Naive B cell (primary cell): ENCODE data around the gene TUBGCP5. TPM values are rescaled to one million over a fixed set of nuclear protein-coding genes. Genes with fewer than 3 reads are reported as not detected.

ENCODE experiments used
- ATAC-seq, 2 donors: fragments of 150-1000 bp; cut with Tn5 transposase; 2 replicates each; pipeline ENCODE4 v1.10.0; 2021; ENCODE audit warnings: low read depth in 2 of 2, mild to moderate bottlenecking in 2 of 2, moderate library complexity in 2 of 2
- DNase-seq: peaks from one replicate; pipeline ENCODE4 v3.0.0; 2022
- H3K27ac Mint-ChIP-seq, 6 donors: one replicate each; pipeline ENCODE4 v1.8.0; 2020 to 2022; ENCODE audit warnings: mild to moderate bottlenecking in 6 of 6, mixed read lengths in 6 of 6, moderate library complexity in 5 of 6, inconsistent platforms in 2 of 6
- H3K27me3 Mint-ChIP-seq, 3 donors: one replicate each; pipeline ENCODE4 v1.8.0; 2021 to 2022; ENCODE audit warnings: mixed read lengths in 3 of 3, mild to moderate bottlenecking in 1 of 3
- H3K36me3 Mint-ChIP-seq, 2 donors: one replicate each; pipeline ENCODE4 v1.8.0; 2020 to 2022; ENCODE audit warnings: mixed read lengths in 2 of 2, inconsistent platforms in 1 of 2, mild to moderate bottlenecking in 1 of 2
- H3K4me1 Mint-ChIP-seq, 3 donors: one replicate each; pipeline ENCODE4 v1.8.0; 2020 to 2022; ENCODE audit warnings: mixed read lengths in 3 of 3, inconsistent platforms in 1 of 3, mild to moderate bottlenecking in 1 of 3, moderate library complexity in 1 of 3
- H3K4me3 Mint-ChIP-seq, 8 donors: one replicate each; pipeline ENCODE4 v1.8.0; 2020 to 2022; ENCODE audit warnings: mild to moderate bottlenecking in 8 of 8, mixed read lengths in 8 of 8, moderate library complexity in 8 of 8, inconsistent platforms in 2 of 8
- H3K9me3 Mint-ChIP-seq, 7 donors: one replicate each; pipeline ENCODE4 v1.8.0; 2020 to 2022; ENCODE audit warnings: mixed read lengths in 7 of 7, mild to moderate bottlenecking in 5 of 7, inconsistent platforms in 2 of 7, moderate library complexity in 1 of 7
- polyA plus RNA-seq, 6 donors: library from polyadenylated mRNA; unstranded; fragments of 300-500 nt; fragmentation: Illumina TruSeq; gene quantifications; one replicate each; pipeline ENCODE4 v1.2.3, GENCODE V29; 2021; ENCODE audit warnings: low read depth in 6 of 6

Gene TUBGCP5
- polyA plus RNA-seq, 6 donors from 2014 or later, result 2.9 to 6.6 (median 4.2) TPM

- no peak for DNase-seq
- ATAC-seq, result peak in 1 of 2 donors; percentile 20
- Mint-ChIP-seq H3K36me3 (no peaks in the 10 kb centered on the region), H3K9me3 (no peaks in the 10 kb centered on the region), H3K27me3 (peaks cover 15 to 22% (median 16%) of the 10 kb centered on the region in 3 donors), H3K4me1 (peaks cover 14 to 16% (median 15%) of the 10 kb centered on the region in 3 donors), H3K27ac (peak within 1 kb of the TSS in 3 of 6 donors; percentile 0 to 39 (median 34)), H3K4me3 (peak within 1 kb of the TSS; percentile 86 to 97 (median 90))
These were observed 58.9 kb downstream of the TUBGCP5 start, which contains the start of gene CYFIP1 for GRCh38 chr15:22980189-22981050. TSS of gene CYFIP1 (minus strand) at chr15:22980368. CDS start at chr15:22947285, 33,083 bp downstream.

GRCh38 chr15:22979238-22980188 lies 59.9 kb downstream of the TUBGCP5 start:
- Mint-ChIP-seq H3K9me3 (no peaks in the 10 kb centered on the region), H3K36me3 (no peaks in the 10 kb centered on the region), H3K27me3 (peaks cover 15 to 22% (median 16%) of the 10 kb centered on the region in 3 donors), H3K4me3 (peak overlapping the region; percentile 85 to 97 (median 90)), H3K4me1 (peaks cover 14 to 16% (median 15%) of the 10 kb centered on the region in 3 donors), H3K27ac (peak overlapping the region in 3 of 6 donors; percentile 0 to 39 (median 34))
- DNase-seq (no peak), ATAC-seq (peak; percentile 69 to 76)

GRCh38 chr15:22978691-22979237 lies 60.6 kb downstream of the TUBGCP5 start:
- H3K27ac Mint-ChIP-seq, result peak overlapping the region in 2 of 6 donors; percentile 22 to 86
- peak; percentile 39 to 51 for ATAC-seq
- peak overlapping the region; percentile 85 to 97 (median 90) for H3K4me3 Mint-ChIP-seq
- no peak for DNase-seq
- no peaks in the 10 kb centered on the region for H3K9me3 Mint-ChIP-seq
- peaks cover 15 to 22% (median 16%) of the 10 kb centered on the region in 3 donors for H3K27me3 Mint-ChIP-seq
- H3K4me1 Mint-ChIP-seq, result peaks cover 14 to 16% (median 15%) of the 10 kb centered on the region in 3 donors
- H3K36me3 Mint-ChIP-seq, result no peaks in the 10 kb centered on the region

GRCh38 chr15:22974745-22975144 lies 64.6 kb downstream of the TUBGCP5 start:
- Mint-ChIP-seq H3K27ac (no peak overlapping the region), H3K4me3 (no peak overlapping the region), H3K9me3 (peaks cover 0 to 3% (median 0%) of the 10 kb centered on the region in 7 donors), H3K36me3 (no peaks in the 10 kb centered on the region), H3K4me1 (peaks cover 15 to 19% (median 16%) of the 10 kb centered on the region in 3 donors), H3K27me3 (peaks cover 10 to 20% (median 12%) of the 10 kb centered on the region in 3 donors)
- ATAC-seq (no peak), DNase-seq (no peak)

- Mint-ChIP-seq H3K27ac (no peak overlapping the region), H3K36me3 (peaks cover 5 to 7% of the 10 kb centered on the region in 2 donors), H3K4me1 (peaks cover 7 to 11% (median 9%) of the 10 kb centered on the region in 3 donors), H3K27me3 (peaks cover 4 to 12% (median 5%) of the 10 kb centered on the region in 3 donors), H3K4me3 (no peak overlapping the region), H3K9me3 (peaks cover 0 to 9% (median 4%) of the 10 kb centered on the region in 7 donors)
- DNase-seq (no peak), ATAC-seq (no peak)
These were observed 65.4 kb downstream of the TUBGCP5 start for GRCh38 chr15:22973987-22974386.

- Mint-ChIP-seq H3K4me3 (no peak overlapping the region), H3K27ac (no peak overlapping the region), H3K4me1 (peaks cover under 1 to 5% (median 3%) of the 10 kb centered on the region in 3 donors), H3K27me3 (peaks cover 0 to 5% (median 5%) of the 10 kb centered on the region in 3 donors), H3K36me3 (peaks cover 7 to 9% of the 10 kb centered on the region in 2 donors), H3K9me3 (peaks cover 0 to 9% (median 4%) of the 10 kb centered on the region in 7 donors)
- no peak for DNase-seq
- ATAC-seq, result no peak
These were observed 66.1 kb downstream of the TUBGCP5 start for GRCh38 chr15:22973286-22973685.

GRCh38 chr15:22969489-22969888 lies 69.9 kb downstream of the TUBGCP5 start:
- peaks cover 0 to 5% (median under 1%) of the 10 kb centered on the region in 3 donors for H3K27me3 Mint-ChIP-seq
- DNase-seq, result no peak
- H3K36me3 Mint-ChIP-seq, result peaks cover 7 to 10% of the 10 kb centered on the region in 2 donors
- H3K9me3 Mint-ChIP-seq, result peaks cover 0 to 9% (median 4%) of the 10 kb centered on the region in 7 donors
- no peak overlapping the region for H3K4me3 Mint-ChIP-seq
- ATAC-seq, result no peak
- peaks cover 0 to 5% (median 3%) of the 10 kb centered on the region in 3 donors for H3K4me1 Mint-ChIP-seq
- no peak overlapping the region for H3K27ac Mint-ChIP-seq

- Mint-ChIP-seq H3K4me3 (peak overlapping the region in 1 of 8 donors; percentile 16), H3K9me3 (peaks cover 0 to 9% (median 4%) of the 10 kb centered on the region in 7 donors), H3K4me1 (peaks cover 0 to 3% (median 2%) of the 10 kb centered on the region in 3 donors), H3K36me3 (peaks cover 7 to 10% of the 10 kb centered on the region in 2 donors), H3K27me3 (peaks cover 0 to 5% (median 4%) of the 10 kb centered on the region in 3 donors), H3K27ac (no peak overlapping the region)
- no peak for DNase-seq
- ATAC-seq, result no peak
These were observed 71.0 kb downstream of the TUBGCP5 start for GRCh38 chr15:22968366-22968765.

- Mint-ChIP-seq H3K27me3 (peaks cover 0 to 5% (median 4%) of the 10 kb centered on the region in 3 donors), H3K36me3 (peaks cover 7 to 10% of the 10 kb centered on the region in 2 donors), H3K4me3 (peak overlapping the region in 1 of 8 donors; percentile 3), H3K9me3 (peaks cover 0 to 9% (median 4%) of the 10 kb centered on the region in 7 donors), H3K4me1 (peaks cover 0 to 6% (median 0%) of the 10 kb centered on the region in 3 donors), H3K27ac (no peak overlapping the region)
- DNase-seq, result no peak
- ATAC-seq, result no peak
These were observed 72.1 kb downstream of the TUBGCP5 start for GRCh38 chr15:22967084-22967770.

- Mint-ChIP-seq H3K36me3 (peaks cover 7 to 10% of the 10 kb centered on the region in 2 donors), H3K4me3 (no peak overlapping the region), H3K27ac (no peak overlapping the region), H3K27me3 (peaks cover 0 to 5% (median 4%) of the 10 kb centered on the region in 3 donors), H3K4me1 (peaks cover 0 to 6% (median 0%) of the 10 kb centered on the region in 3 donors), H3K9me3 (peaks cover 0 to 9% (median 4%) of the 10 kb centered on the region in 7 donors)
- ATAC-seq (no peak), DNase-seq (no peak)
These were observed 72.9 kb downstream of the TUBGCP5 start for GRCh38 chr15:22966321-22967083.

- no peak for ATAC-seq
- peaks cover 2 to 17% (median 8%) of the 10 kb centered on the region in 3 donors for H3K4me1 Mint-ChIP-seq
- H3K4me3 Mint-ChIP-seq, result no peak overlapping the region
- no peak for DNase-seq
- no peaks in the 10 kb centered on the region for H3K9me3 Mint-ChIP-seq
- peaks cover 5 to 12% (median 8%) of the 10 kb centered on the region in 3 donors for H3K27me3 Mint-ChIP-seq
- H3K27ac Mint-ChIP-seq, result no peak overlapping the region
- peaks cover 0 to 5% of the 10 kb centered on the region in 2 donors for H3K36me3 Mint-ChIP-seq
These were observed 75.7 kb downstream of the TUBGCP5 start for GRCh38 chr15:22963641-22964040.
